Endodermal cell (in vitro differentiated cells): ENCODE data around the gene OTOF. TPM values are rescaled to one million over a fixed set of nuclear protein-coding genes. Genes with fewer than 3 reads are reported as not detected.

ENCODE experiments used
- DNase-seq: peaks from one replicate; pipeline ENCODE4 v3.0.0-alpha.2; 2017
- H3K27ac ChIP-seq: 2 replicates; pipeline ENCODE4 v1.5.1; 2013; ENCODE audit warnings: mild to moderate bottlenecking, low read depth, low read length, moderate library complexity
- H3K27me3 ChIP-seq: 2 replicates; pipeline ENCODE4 v1.6.1; 2013; ENCODE audit warnings: mild to moderate bottlenecking, low read length, moderate library complexity; ENCODE audit not compliant: insufficient read depth, control insufficient read depth, poor library complexity, severe bottlenecking
- H3K36me3 ChIP-seq: 2 replicates; pipeline ENCODE4 v1.7.0; 2013; ENCODE audit warnings: mild to moderate bottlenecking, low read length, moderate library complexity; ENCODE audit not compliant: control insufficient read depth, insufficient read depth
- H3K4me1 ChIP-seq: one replicate; pipeline ENCODE4 v1.7.0; 2013; ENCODE audit warnings: low read length; ENCODE audit not compliant: control insufficient read depth, insufficient read depth
- H3K4me3 ChIP-seq: 2 replicates; pipeline ENCODE4 v1.5.1; 2013; ENCODE audit warnings: mild to moderate bottlenecking, low read length, moderate library complexity
- H3K9ac ChIP-seq: 2 replicates; pipeline ENCODE4 v1.6.1; 2013; ENCODE audit warnings: mild to moderate bottlenecking, low read length, moderate library complexity; ENCODE audit not compliant: poor library complexity, severe bottlenecking; ENCODE audit errors: extremely low read depth
- H3K9me3 ChIP-seq: 2 replicates; pipeline ENCODE4 v1.6.1; 2013; ENCODE audit warnings: mild to moderate bottlenecking, low read length, moderate library complexity; ENCODE audit not compliant: control insufficient read depth
- H3K27ac Mint-ChIP-seq: 2 replicates; pipeline ENCODE4 v1.8.0; 2020; ENCODE audit warnings: mixed read lengths
- H3K27me3 Mint-ChIP-seq: 2 replicates; pipeline ENCODE4 v1.8.0; 2021; ENCODE audit warnings: mild to moderate bottlenecking, mixed read lengths; ENCODE audit not compliant: insufficient read depth
- H3K36me3 Mint-ChIP-seq: 2 replicates; pipeline ENCODE4 v1.8.0; 2020; ENCODE audit warnings: low read depth, mixed read lengths
- H3K4me1 Mint-ChIP-seq: 2 replicates; pipeline ENCODE4 v1.8.0; 2020; ENCODE audit warnings: mixed read lengths
- H3K4me3 Mint-ChIP-seq: 2 replicates; pipeline ENCODE4 v1.8.0; 2020; ENCODE audit warnings: mild to moderate bottlenecking, moderate library complexity, mixed read lengths
- H3K9me3 Mint-ChIP-seq: 2 replicates; pipeline ENCODE4 v1.8.0; 2020; ENCODE audit warnings: mild to moderate bottlenecking, mixed read lengths
- CTCF ChIP-seq: fragments of 200-600 bp; sonication (generic); conservative IDR thresholded peaks from 2 replicates; pipeline ENCODE4 v1.5.0; 2021; ENCODE audit warnings: antibody characterized with exemption, mild to moderate bottlenecking
- WGBS, 2 experiments: methylation state at CpG; one replicate each; pipeline versions ENCODE4 v1.1.5 to v1.1.7; 2013; ENCODE audit warnings: missing lambda C conversion rate in 2 of 2, mixed read lengths in 1 of 2; ENCODE audit not compliant: insufficient coverage in 1 of 2, insufficient read length in 1 of 2; 5-methylcytosine and 5-hydroxymethylcytosine counted together
- total RNA-seq, 2 donors: library from RNA; stranded (reverse); fragmentation: NEBNext Ultra II Directional in 1 of 2; extraction: Animal tissue kit (Norgen Biotek cat#: 25700) in 1 of 2; gene quantifications; 2 replicates in 1 of 2; 3 replicates in 1 of 2; pipeline ENCODE4 v1.2.1, GENCODE V29; 2021

Gene OTOF
- total RNA-seq, 2 donors from 2014 or later = 1.1 to 1.2 TPM

DNA sequence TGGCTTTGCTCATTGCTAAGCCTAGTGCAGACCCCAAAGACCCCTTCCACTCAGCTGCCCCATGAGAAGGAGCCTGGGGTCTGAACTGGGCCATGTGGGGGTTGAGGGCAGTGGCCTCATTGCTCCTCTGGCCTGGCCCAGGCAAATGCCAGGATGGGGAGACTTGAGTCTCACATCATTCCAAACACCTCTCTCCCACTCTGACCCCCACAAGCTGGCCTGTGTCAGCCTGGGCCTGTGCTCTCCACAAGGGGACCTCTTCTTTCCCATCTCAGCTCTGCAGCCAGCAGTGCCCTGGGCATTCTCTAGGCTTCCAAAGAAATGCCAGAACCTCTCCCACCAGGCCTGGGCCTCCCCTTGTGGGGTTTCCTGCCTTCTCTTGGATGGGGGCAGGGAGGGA is 45.8 kb upstream of the OTOF start:
- no peak for TF ChIP-seq CTCF
- peak; percentile 20 for DNase-seq
- H3K9me3 ChIP-seq = no peaks in the 10 kb centered on the region
- H3K9me3 Mint-ChIP-seq = no peaks in the 10 kb centered on the region
- no peak overlapping the region for H3K27ac Mint-ChIP-seq
- no peak overlapping the region for H3K9ac ChIP-seq
- no peaks in the 10 kb centered on the region for H3K4me1 Mint-ChIP-seq
- no peak overlapping the region for H3K27ac ChIP-seq
- H3K4me1 ChIP-seq = no peaks in the 10 kb centered on the region
- no peak overlapping the region for H3K4me3 ChIP-seq
- H3K4me3 Mint-ChIP-seq = no peak overlapping the region
- peaks cover 3% of the 10 kb centered on the region for H3K27me3 Mint-ChIP-seq
- H3K36me3 Mint-ChIP-seq = no peaks in the 10 kb centered on the region
- no peaks in the 10 kb centered on the region for H3K36me3 ChIP-seq
- no peaks in the 10 kb centered on the region for H3K27me3 ChIP-seq

DNA sequence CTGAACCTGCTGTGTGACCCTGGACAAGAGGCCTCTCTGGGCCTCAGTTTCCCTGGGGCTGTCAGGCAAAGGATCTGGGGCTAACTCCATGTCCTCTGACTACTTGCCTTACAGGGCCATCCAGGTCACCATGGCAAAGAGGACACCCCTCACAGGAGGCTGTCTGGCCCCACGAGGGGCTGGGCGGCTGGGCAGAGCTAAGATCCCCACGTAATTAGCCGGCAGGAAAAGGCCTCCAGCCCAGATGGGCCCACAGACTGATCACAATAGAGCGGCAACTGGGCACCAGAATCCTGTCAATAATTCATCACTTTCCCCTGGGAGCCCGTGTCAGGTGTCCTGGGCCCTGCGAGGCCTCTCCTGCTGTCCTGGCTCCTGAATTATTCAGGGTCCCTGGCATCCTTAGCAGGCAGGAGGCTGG is 44.8 kb upstream of the OTOF start:
- Mint-ChIP-seq H3K9me3 (no peaks in the 10 kb centered on the region), H3K27me3 (peaks cover 3% of the 10 kb centered on the region), H3K27ac (no peak overlapping the region), H3K4me1 (no peaks in the 10 kb centered on the region), H3K36me3 (no peaks in the 10 kb centered on the region), H3K4me3 (no peak overlapping the region)
- no peaks in the 10 kb centered on the region for H3K4me1 ChIP-seq
- no peak overlapping the region for H3K9ac ChIP-seq
- no peaks in the 10 kb centered on the region for H3K27me3 ChIP-seq
- H3K4me3 ChIP-seq = no peak overlapping the region
- H3K36me3 ChIP-seq = no peaks in the 10 kb centered on the region
- no peak overlapping the region for H3K27ac ChIP-seq
- H3K9me3 ChIP-seq = no peaks in the 10 kb centered on the region
- 88 to 90% methylated on average over 6 to 7 of the region's 7 CpGs for WGBS, 2 experiments
- no peak for DNase-seq
- TF ChIP-seq CTCF = no peak

- Histone ChIP-seq H3K9me3 (no peaks in the 10 kb centered on the region), H3K4me1 (no peaks in the 10 kb centered on the region), H3K4me3 (no peak overlapping the region), H3K36me3 (no peaks in the 10 kb centered on the region), H3K27me3 (no peaks in the 10 kb centered on the region), H3K9ac (no peak overlapping the region), H3K27ac (no peak overlapping the region)
- 73 to 87% methylated on average over 2 to 6 of the region's 6 CpGs for WGBS, 2 experiments
- Mint-ChIP-seq H3K9me3 (no peaks in the 10 kb centered on the region), H3K4me3 (no peak overlapping the region), H3K27ac (no peak overlapping the region), H3K36me3 (no peaks in the 10 kb centered on the region), H3K27me3 (peaks cover 3% of the 10 kb centered on the region), H3K4me1 (no peaks in the 10 kb centered on the region)
- no peak for DNase-seq
- TF ChIP-seq CTCF = no peak
Observed at GRCh38 chr2:26522325-26522724, 44.4 kb upstream of the OTOF start.
